HepG2 (cell line): ENCODE results near the gene ELMOD3. TPM values are rescaled to one million over a fixed set of nuclear protein-coding genes. Genes with fewer than 3 reads are reported as not detected.

Experiments
- BRD4 ChIP-seq: sonication (generic); formaldehyde crosslinking; IDR thresholded peaks from 2 replicates; pipeline ENCODE4 v1.4.0; 2020; ENCODE audit warnings: missing genetic modification reagents
- CREBL2 ChIP-seq: sonication (generic); formaldehyde crosslinking; IDR thresholded peaks from 2 replicates; pipeline ENCODE4 v1.8.1; 2023; ENCODE audit warnings: missing genetic modification reagents, mild to moderate bottlenecking, borderline replicate concordance
- CREM ChIP-seq, 2 experiments: sonication (generic) in 1 of 2; formaldehyde crosslinking in 1 of 2; IDR thresholded peaks; 2 replicates each; pipeline versions ENCODE4 v1.4.0 to v1.6.1; 2016 to 2020; ENCODE audit warnings: antibody characterized with exemption in 1 of 2, mild to moderate bottlenecking in 1 of 2, missing genetic modification reagents in 1 of 2
- EED ChIP-seq: sonication (generic); formaldehyde crosslinking; IDR thresholded peaks from 2 replicates; pipeline ENCODE4 v1.5.0; 2020; ENCODE audit warnings: mild to moderate bottlenecking, missing genetic modification reagents
- FIP1L1 ChIP-seq: fragments of 200-400 bp; formaldehyde crosslinking; IDR thresholded peaks from 2 replicates; pipeline ENCODE4 v1.6.1; 2018; ENCODE audit warnings: low read depth, mild to moderate bottlenecking, low read length, moderate library complexity, borderline replicate concordance; ENCODE audit not compliant: insufficient read depth
- HDAC6 ChIP-seq: fragments of 200-600 bp; sonication (generic); IDR thresholded peaks from 2 replicates; pipeline ENCODE4 v1.7.0; 2017; ENCODE audit warnings: mild to moderate bottlenecking, antibody characterized with exemption, low read length, low read depth
- HNRNPL ChIP-seq: fragments of 200-400 bp; formaldehyde crosslinking; IDR thresholded peaks from 2 replicates; pipeline ENCODE4 v1.6.1; 2017; ENCODE audit warnings: mild to moderate bottlenecking, low read depth, low read length
- MED1 ChIP-seq: sonication (generic); formaldehyde crosslinking; IDR thresholded peaks from 2 replicates; pipeline ENCODE4 v1.4.0; 2020; ENCODE audit warnings: missing genetic modification reagents
- MEIS2 ChIP-seq: sonication (generic); formaldehyde crosslinking; IDR thresholded peaks from 2 replicates; pipeline ENCODE4 v1.9.0; 2021; ENCODE audit warnings: mild to moderate bottlenecking, missing genetic modification reagents
- NFATC3 ChIP-seq: sonication (generic); formaldehyde crosslinking; IDR thresholded peaks from 2 replicates; pipeline ENCODE4 v1.5.1; 2020; ENCODE audit warnings: mild to moderate bottlenecking, missing genetic modification reagents
- PLSCR1 ChIP-seq: sonication (generic); formaldehyde crosslinking; IDR thresholded peaks from 2 replicates; pipeline ENCODE4 v1.5.0; 2020; ENCODE audit warnings: missing genetic modification reagents, mild to moderate bottlenecking, borderline replicate concordance
- RFXANK ChIP-seq: IDR thresholded peaks from 2 replicates; pipeline ENCODE4 v1.6.1; 2016
- SAP130 ChIP-seq: IDR thresholded peaks from 2 replicates; pipeline ENCODE4 v1.6.1; 2016; ENCODE audit warnings: low read depth
- SMAD9 ChIP-seq: sonication (generic); formaldehyde crosslinking; IDR thresholded peaks from 2 replicates; pipeline ENCODE4 v1.5.1; 2020; ENCODE audit warnings: mild to moderate bottlenecking, missing genetic modification reagents
- TFDP1 ChIP-seq: IDR thresholded peaks from 2 replicates; pipeline ENCODE4 v1.6.1; 2016; ENCODE audit warnings: missing compliant biosample characterization, missing genetic modification reagents, borderline replicate concordance
- WIZ ChIP-seq: sonication (generic); formaldehyde crosslinking; IDR thresholded peaks from 2 replicates; pipeline ENCODE4 v1.5.1; 2020; ENCODE audit warnings: mild to moderate bottlenecking, missing genetic modification reagents
- ZFP36L1 ChIP-seq: sonication (generic); formaldehyde crosslinking; IDR thresholded peaks from 2 replicates; pipeline ENCODE4 v1.8.0; 2022; ENCODE audit warnings: mild to moderate bottlenecking, missing genetic modification reagents, moderate library complexity
- ZKSCAN1 ChIP-seq: fragments of 150-350 bp; IDR thresholded peaks from 2 replicates; pipeline ENCODE4 v1.6.1; 2014; ENCODE audit warnings: low read length
- ZNF101 ChIP-seq: sonication (generic); formaldehyde crosslinking; IDR thresholded peaks from 2 replicates; pipeline ENCODE4 v1.4.0; 2020; ENCODE audit warnings: mild to moderate bottlenecking, low read depth, missing genetic modification reagents, borderline replicate concordance
- ZNF20 ChIP-seq: sonication (generic); formaldehyde crosslinking; IDR thresholded peaks from 2 replicates; pipeline ENCODE4 v1.4.0; 2020; ENCODE audit warnings: mild to moderate bottlenecking, moderate library complexity, missing genetic modification reagents
- ZNF24 ChIP-seq: fragments of 450-650 bp; IDR thresholded peaks from 2 replicates; pipeline ENCODE4 v1.6.1; 2017; ENCODE audit warnings: antibody characterized with exemption, mild to moderate bottlenecking
- ZNF3 ChIP-seq: IDR thresholded peaks from 2 replicates; pipeline ENCODE4 v1.7.0; 2017; ENCODE audit warnings: inconsistent platforms
- ZNF572 ChIP-seq: sonication (generic); formaldehyde crosslinking; IDR thresholded peaks from 2 replicates; pipeline ENCODE4 v1.5.1; 2020; ENCODE audit warnings: mild to moderate bottlenecking, missing genetic modification reagents
- ZNF598 ChIP-seq: sonication (generic); formaldehyde crosslinking; IDR thresholded peaks from 2 replicates; pipeline ENCODE4 v1.5.1; 2020; ENCODE audit warnings: mild to moderate bottlenecking, missing genetic modification reagents, borderline replicate concordance
- ZNF616 ChIP-seq: sonication (generic); formaldehyde crosslinking; IDR thresholded peaks from 2 replicates; pipeline ENCODE4 v1.5.0; 2020; ENCODE audit warnings: low read depth, mild to moderate bottlenecking, missing genetic modification reagents
- ZNF670 ChIP-seq: sonication (generic); formaldehyde crosslinking; IDR thresholded peaks from 2 replicates; pipeline ENCODE4 v1.8.0; 2022; ENCODE audit warnings: mild to moderate bottlenecking, missing genetic modification reagents, borderline replicate concordance
- ZNF704 ChIP-seq: sonication (generic); formaldehyde crosslinking; IDR thresholded peaks from 2 replicates; pipeline ENCODE4 v1.8.1; 2023; ENCODE audit warnings: mild to moderate bottlenecking, inconsistent platforms, moderate library complexity, missing genetic modification reagents, borderline replicate concordance
- ZSCAN20 ChIP-seq: sonication (generic); formaldehyde crosslinking; IDR thresholded peaks from 2 replicates; pipeline ENCODE4 v1.4.0; 2020; ENCODE audit warnings: missing genetic modification reagents, mild to moderate bottlenecking, borderline replicate concordance
- polyA plus RNA-seq, 8 experiments: library from polyadenylated mRNA; depleted of rRNA in 3 of 8; stranded (reverse) in 7 of 8; unstranded in 1 of 8; fragments of >200 nt; fragmentation: Illumina TruSeq in 4 of 8; extraction: Trizol in 4 of 8; gene quantifications; 2 replicates each; pipeline versions ENCODE4 v1.2.1 to v1.2.3, GENCODE V29; 2011 to 2016; ENCODE audit warnings: low read depth in 4 of 8, missing spikeins in 1 of 8, mixed read lengths in 1 of 8; ENCODE audit not compliant: insufficient read depth in 1 of 8
- total RNA-seq, 5 experiments: library from RNA; depleted of rRNA; stranded (reverse); fragments of >200 nt; fragmentation: Illumina TruSeq; extraction: Trizol; gene quantifications; 2 replicates each; pipeline ENCODE4 v1.2.3, GENCODE V29; 2016; ENCODE audit warnings: low read depth in 1 of 5

Gene ELMOD3
- total and polyA plus RNA-seq, 2 of the 13 experiments (the other 11 are each of a cell fraction or from before 2014, with no cell fraction given) = 13.3 to 19.5 TPM

GRCh38 chr2:85327822-85328617, 26.5 kb upstream of the ELMOD3 start, which contains the start of gene TGOLN2 (continued):
- TF ChIP-seq EED (peak; percentile 93; the same call in 1 of the 2 replicates), ZSCAN20 (CRISPR knock-in tag) (peak; percentile 92; the same call in 1 of the 2 replicates), CREBL2 (CRISPR knock-in tag) (peak; percentile 97), HNRNPL (peak; percentile 90), ZFP36L1 (CRISPR knock-in tag) (peak; percentile 94; the same call in 1 of the 2 replicates), BRD4 (CRISPR knock-in tag) (peak; percentile 98), ZKSCAN1 (no peak), MED1 (CRISPR knock-in tag) (peak; percentile 89), ZNF20 (CRISPR knock-in tag) (0 out of 2 replicates have a peak, but pooled peaks have one; percentile 43), SAP130 (CRISPR knock-in tag) (peak; percentile 92), ZNF670 (CRISPR knock-in tag) (peak; percentile 77; the same call in 1 of the 2 replicates), TFDP1 (CRISPR knock-in tag) (peak; percentile 94), ZNF101 (CRISPR knock-in tag) (no peak), ZNF24 (no peak), CREM (IDR thresholded peaks at IDR 0.05) (peak; percentile 87), CREM (CRISPR knock-in tag; IDR thresholded peaks at IDR 0.05) (no peak), PLSCR1 (CRISPR knock-in tag) (no peak), ZNF704 (CRISPR knock-in tag) (peak; percentile 93), WIZ (CRISPR knock-in tag) (peak; percentile 92; the same call in 1 of the 2 replicates), FIP1L1 (0 out of 2 replicates have a peak, but pooled peaks have one; percentile 83), ZNF572 (peak; percentile 91; the same call in 1 of the 2 replicates), NFATC3 (CRISPR knock-in tag) (no peak), HDAC6 (no peak), ZNF598 (CRISPR knock-in tag) (peak; percentile 91), ZNF616 (CRISPR knock-in tag) (0 out of 2 replicates have a peak, but pooled peaks have one; percentile 82), ZNF3 (CRISPR knock-in tag) (0 out of 2 replicates have a peak, but pooled peaks have one; percentile 52), RFXANK (CRISPR knock-in tag) (peak; percentile 74; the same call in 1 of the 2 replicates), MEIS2 (CRISPR knock-in tag) (peak; percentile 90), SMAD9 (CRISPR knock-in tag) (no peak; the same call in 1 of the 2 replicates)
